ENCODE results near the gene ATN1. TPM values are rescaled to one million over a fixed set of nuclear protein-coding genes. Genes with fewer than 3 reads are reported as not detected.

The ATN1 gene
- total and polyA plus RNA-seq, 2 of the 8 experiments (the other 6 are each of a cell fraction or from before 2014, with no cell fraction given) = 20.6 to 73.4 TPM

DNA sequence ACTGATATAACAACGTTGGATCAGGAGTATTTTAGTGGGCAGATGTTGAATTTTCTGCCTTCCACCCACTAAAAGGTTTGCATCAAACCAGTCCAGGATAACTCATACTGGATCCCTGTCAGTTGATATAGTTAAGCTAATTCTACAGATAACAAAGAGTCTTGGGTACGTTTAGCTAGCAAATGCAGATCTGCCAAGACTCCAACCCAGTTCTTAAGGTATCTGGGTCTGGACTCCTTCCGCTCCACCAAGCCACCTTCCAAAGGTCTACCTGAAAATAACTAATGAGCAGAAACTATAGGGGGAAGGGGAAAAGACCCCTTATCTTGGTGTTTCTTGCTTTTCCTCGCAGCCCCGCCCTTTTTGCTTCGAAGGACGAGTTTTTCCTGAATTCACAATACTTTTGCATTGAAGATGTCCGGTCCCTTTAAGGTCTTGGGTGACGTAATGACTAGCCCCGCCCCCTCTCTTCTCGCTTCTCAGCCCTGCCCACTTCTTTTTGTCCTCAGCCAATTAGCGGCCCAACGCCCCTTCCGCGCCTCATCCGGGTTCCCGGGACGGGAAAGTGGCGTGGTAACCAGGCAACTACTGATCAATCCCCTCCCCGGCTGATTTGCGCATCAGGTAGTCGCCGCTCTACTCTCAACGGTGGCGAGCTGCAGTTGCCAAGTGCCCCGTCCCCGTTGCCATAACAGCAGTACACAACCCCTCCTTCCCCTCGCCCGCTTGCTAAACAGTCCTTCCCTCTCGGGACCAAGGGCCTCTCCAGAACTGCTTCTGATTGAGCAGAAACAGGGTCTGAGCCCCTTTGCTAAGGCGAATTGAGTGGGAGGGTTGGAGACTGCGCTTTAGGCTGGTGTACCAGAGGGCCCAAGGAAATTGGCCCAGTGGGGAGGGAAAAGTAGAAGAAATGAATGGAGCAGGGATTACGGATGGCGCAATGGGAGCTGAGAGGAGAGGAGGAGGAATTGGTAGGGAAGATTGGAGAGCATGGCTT, 23.2 kb upstream of the ATN1 start, which contains the start of gene LRRC23:
Gene LRRC23, plus strand, starts transcription at position 543 of the 997 bp plus-strand sequence. CDS start 812 bp downstream, outside the sequence.
- H2BK120ac ChIP-seq (replicated peaks; ENCODE audit: low read depth, low read length) = no peak within 1 kb of the TSS
- DNase-seq (ENCODE audit: low read depth in 1 of 2, low spot score in 2 of 2) (peak; percentile 96 to 98), FAIRE-seq (peak; percentile 96)
- WGBS, 2 experiments (ENCODE audit: extremely low coverage in 1 of 2, insufficient coverage in 1 of 2, insufficient read length in 1 of 2, insufficient replicate concordance in 2 of 2, low coverage in 1 of 2, low lambda C conversion rate in 2 of 2, missing lambda C conversion rate in 1 of 2) = 11% methylated on average over 28 of the region's 34 CpGs; no CpG with 5 or more reads in 1 of the 2 experiments
- H3K79me2 ChIP-seq (ENCODE audit: control insufficient read depth in 1 of 2, insufficient read depth in 2 of 2, low read length in 2 of 2) = no peaks in the 10 kb centered on the region
- H3K79me1 ChIP-seq (ENCODE audit: low read depth, low read length) = no peaks in the 10 kb centered on the region
- H3K27me3 ChIP-seq (replicated peaks in 1 of 4; ENCODE audit: control insufficient read depth in 3 of 4, extremely low read depth in 1 of 4, insufficient read depth in 3 of 4, low read length in 3 of 4) = peaks cover 0 to 4% (median 0%) of the 10 kb centered on the region in 4 experiments; a peak in 4 of 7 replicates
- peak within 1 kb of the TSS; percentile 60 for H2AFZ ChIP-seq (ENCODE audit: low read length)
- peak within 1 kb of the TSS; percentile 22; the same call in 1 of the 2 replicates for H2BK15ac ChIP-seq (ENCODE audit: low read length)
- H3K23ac ChIP-seq (ENCODE audit: insufficient read length) = no peak within 1 kb of the TSS
- H3K27ac ChIP-seq (ENCODE audit: low read depth, low read length) = peak within 1 kb of the TSS; percentile 76
- POLR2A ChIA-PET (ENCODE audit: partially characterized antibody) = interaction anchor here (0.7 to 39.6 kb wide), 11 partner anchors 9 to 144 kb away, joined by 3 to 1027 read pairs (median 18); partner anchors contain the start of genes ATN1, C12orf57, ENO2 and PTPN6
- H3K36me3 ChIP-seq (ENCODE audit: control insufficient read depth in 2 of 4, insufficient read depth in 4 of 4, low read length in 3 of 4) = no peaks in the 10 kb centered on the region
- peak within 1 kb of the TSS; percentile 46 to 64 (median 52) for H3K4me3 ChIP-seq (ENCODE audit: extremely low read depth in 1 of 4, insufficient read depth in 2 of 4, low read depth in 3 of 4, low read length in 4 of 4)
- no peak within 1 kb of the TSS for H3K56ac ChIP-seq (replicated peaks; ENCODE audit: insufficient read length, low read depth, low read length)
- H4K8ac ChIP-seq (ENCODE audit: extremely low read depth, insufficient read depth, low read length) = no peak within 1 kb of the TSS
- CTCF ChIA-PET (ENCODE audit: partially characterized antibody) = interaction anchor here (0.6 to 13.0 kb wide), 9 partner anchors 13 to 151 kb away, joined by 3 to 74 read pairs (median 6); partner anchors contain the start of genes ATN1, ENO2 and SPSB2
- no peak within 1 kb of the TSS for H2AK5ac ChIP-seq (ENCODE audit: low read depth, low read length)
- H3K18ac ChIP-seq (ENCODE audit: extremely low read depth, low read length) = peak within 1 kb of the TSS; percentile 19; the same call in 1 of the 2 replicates
- H4K5ac ChIP-seq (ENCODE audit: insufficient read length, low read depth, low read length) = peak within 1 kb of the TSS; percentile 40
- no peaks in the 10 kb centered on the region for H3K9me3 ChIP-seq (ENCODE audit: insufficient read depth in 2 of 2, low read depth in 1 of 2, low read length in 1 of 2)
- peak within 1 kb of the TSS; percentile 36 for H2BK5ac ChIP-seq (ENCODE audit: low read depth, low read length)
- peaks cover 3 to 12% (median 11%) of the 10 kb centered on the region in 4 experiments; a peak in 5 of 7 replicates for H3K4me1 ChIP-seq (replicated peaks in 1 of 4; ENCODE audit: control insufficient read depth in 3 of 4, insufficient read depth in 4 of 4, low read length in 3 of 4)
- H4K91ac ChIP-seq (replicated peaks; ENCODE audit: insufficient read length, low read length) = no peak within 1 kb of the TSS
- H2BK12ac ChIP-seq (ENCODE audit: low read depth, low read length) = 0 out of 2 replicates have a peak within 1 kb of the TSS, but pooled peaks have one; percentile 20
- peaks cover 3% of the 10 kb centered on the region; the same call in 1 of the 2 replicates for H3K23me2 ChIP-seq (ENCODE audit: low read depth, low read length)
- H4K20me1 ChIP-seq (replicated peaks in 1 of 2; ENCODE audit: control insufficient read depth in 1 of 2, insufficient read depth in 2 of 2, low read length in 2 of 2) = no peaks in the 10 kb centered on the region
- no peak within 1 kb of the TSS for H2BK20ac ChIP-seq (ENCODE audit: low read length)
- no peak within 1 kb of the TSS for H3K14ac ChIP-seq (ENCODE audit: insufficient read length)
- peak within 1 kb of the TSS; percentile 84 to 95 for H3K4me2 ChIP-seq (ENCODE audit: insufficient read depth in 1 of 2, low read depth in 2 of 2, low read length in 2 of 2)
- H3K4ac ChIP-seq (replicated peaks; ENCODE audit: insufficient read length, low read depth, low read length) = no peak within 1 kb of the TSS
- peak within 1 kb of the TSS in 3 of 4 experiments; percentile 60 to 77 (median 76); a peak in 6 of 7 replicates for H3K9ac ChIP-seq (replicated peaks in 1 of 4; ENCODE audit: extremely low read depth in 1 of 4, low read depth in 3 of 4, low read length in 3 of 4)
- TF ChIP-seq JUND (IDR thresholded peaks at IDR 0.05; ENCODE audit: low read length) (peak; percentile 84), SP1 (IDR thresholded peaks at IDR 0.05; ENCODE audit: low read depth, low read length) (peak; percentile 62; the same call in 1 of the 2 replicates), TAF1 (IDR thresholded peaks at IDR 0.05; ENCODE audit: low read depth, low read length) (peak; percentile 48; the same call in 1 of the 2 replicates), PHF8 (conservative IDR thresholded peaks at IDR 0.05; ENCODE audit: low read depth, low read length) (0 out of 2 replicates have a peak, but pooled peaks have one; percentile 33), POLR2A (IDR thresholded peaks at IDR 0.05; ENCODE audit: control extremely low read depth in 1 of 2, low read depth in 2 of 2, low read length in 2 of 2) (peak in 1 of 2 experiments; percentile 76; a peak in 1 of 3 replicates), TAF7 (optimal IDR thresholded peaks at IDR 0.05; ENCODE audit: borderline replicate concordance, low read depth, low read length) (no peak), HDAC2 (IDR thresholded peaks at IDR 0.05; ENCODE audit: borderline replicate concordance in 1 of 2, low read depth in 2 of 2, low read length in 2 of 2) (peak in 1 of 2 experiments; percentile 58; a peak in 1 of 4 replicates), ASH2L (IDR thresholded peaks at IDR 0.05; ENCODE audit: low read length) (no peak), EP300 (IDR thresholded peaks at IDR 0.05; ENCODE audit: borderline replicate concordance in 1 of 2, low read depth in 2 of 2, low read length in 2 of 2) (peak in 1 of 2 experiments; percentile 72; a peak in 1 of 3 replicates)

Measured in H1 (cell line).